ENCODE measurements around the gene NRG2.

NRG2 gene

DNA sequence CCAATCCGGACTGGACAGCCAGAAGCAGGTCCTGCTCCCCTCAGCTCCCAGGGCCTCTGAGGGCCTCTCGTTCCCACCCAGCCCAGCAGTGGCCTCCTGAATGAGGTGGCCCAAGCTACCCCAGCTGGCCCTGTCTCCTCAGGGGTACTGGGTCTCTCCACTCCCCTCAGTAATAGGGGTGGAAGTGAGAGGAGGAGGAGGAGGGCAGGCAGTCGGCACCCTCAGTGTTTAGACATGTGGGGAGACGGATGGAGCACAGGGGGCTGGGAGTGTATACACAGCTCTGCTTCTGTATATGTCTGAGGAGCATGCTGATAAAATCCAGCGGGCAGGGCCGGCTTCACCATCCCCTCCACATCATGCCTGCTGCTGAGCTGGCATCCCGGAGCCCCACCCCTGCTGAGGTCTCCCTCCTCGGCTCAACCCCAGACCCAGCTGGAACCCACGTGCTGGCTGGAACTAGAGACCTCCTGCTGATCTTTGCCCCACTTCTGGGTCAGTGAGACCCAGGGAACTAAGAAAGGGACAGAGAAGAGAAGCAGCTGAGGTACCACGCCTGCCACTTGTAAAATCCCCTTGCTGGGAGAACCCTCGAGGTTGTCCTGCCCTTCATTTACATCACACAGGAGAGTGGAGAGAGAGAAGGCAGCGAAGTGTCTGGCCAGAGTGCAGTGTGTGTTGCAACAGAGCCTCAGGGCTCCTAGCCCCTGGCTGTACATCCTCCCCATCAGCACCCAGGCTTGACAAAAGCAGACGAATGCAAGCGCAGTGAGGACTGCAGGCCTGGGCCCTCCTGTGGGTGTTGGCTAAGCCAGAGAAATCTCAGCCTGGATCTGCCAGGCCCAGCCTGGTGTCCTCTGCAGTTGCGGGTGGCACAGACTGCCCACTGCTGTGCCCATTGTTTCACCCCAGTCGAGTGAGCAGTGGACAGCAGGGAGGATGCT is 170.0 kb downstream of the NRG2 start:
- no peak for DNase-seq
- Histone ChIP-seq H3K36me3 (peaks cover 0 to 17% (median 4%) of the 10 kb centered on the region in 3 donors), H3K27ac (no peak overlapping the region), H3K9me3 (peaks cover 0 to 5% (median 0%) of the 10 kb centered on the region in 3 donors), H3K4me1 (peaks cover 0 to 14% (median 3%) of the 10 kb centered on the region in 4 donors), H3K4me3 (no peak overlapping the region), H3K27me3 (no peaks in the 10 kb centered on the region)
- intact Hi-C loops (cut with DNase I; ENCODE audit: low total_unique reads) = no loop called here
- TF ChIP-seq, protein P1, sequence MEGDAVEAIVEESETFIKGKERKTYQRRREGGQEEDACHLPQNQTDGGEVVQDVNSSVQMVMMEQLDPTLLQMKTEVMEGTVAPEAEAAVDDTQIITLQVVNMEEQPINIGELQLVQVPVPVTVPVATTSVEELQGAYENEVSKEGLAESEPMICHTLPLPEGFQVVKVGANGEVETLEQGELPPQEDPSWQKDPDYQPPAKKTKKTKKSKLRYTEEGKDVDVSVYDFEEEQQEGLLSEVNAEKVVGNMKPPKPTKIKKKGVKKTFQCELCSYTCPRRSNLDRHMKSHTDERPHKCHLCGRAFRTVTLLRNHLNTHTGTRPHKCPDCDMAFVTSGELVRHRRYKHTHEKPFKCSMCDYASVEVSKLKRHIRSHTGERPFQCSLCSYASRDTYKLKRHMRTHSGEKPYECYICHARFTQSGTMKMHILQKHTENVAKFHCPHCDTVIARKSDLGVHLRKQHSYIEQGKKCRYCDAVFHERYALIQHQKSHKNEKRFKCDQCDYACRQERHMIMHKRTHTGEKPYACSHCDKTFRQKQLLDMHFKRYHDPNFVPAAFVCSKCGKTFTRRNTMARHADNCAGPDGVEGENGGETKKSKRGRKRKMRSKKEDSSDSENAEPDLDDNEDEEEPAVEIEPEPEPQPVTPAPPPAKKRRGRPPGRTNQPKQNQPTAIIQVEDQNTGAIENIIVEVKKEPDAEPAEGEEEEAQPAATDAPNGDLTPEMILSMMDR (IDR thresholded peaks at IDR 0.05) = no peak

DNA sequence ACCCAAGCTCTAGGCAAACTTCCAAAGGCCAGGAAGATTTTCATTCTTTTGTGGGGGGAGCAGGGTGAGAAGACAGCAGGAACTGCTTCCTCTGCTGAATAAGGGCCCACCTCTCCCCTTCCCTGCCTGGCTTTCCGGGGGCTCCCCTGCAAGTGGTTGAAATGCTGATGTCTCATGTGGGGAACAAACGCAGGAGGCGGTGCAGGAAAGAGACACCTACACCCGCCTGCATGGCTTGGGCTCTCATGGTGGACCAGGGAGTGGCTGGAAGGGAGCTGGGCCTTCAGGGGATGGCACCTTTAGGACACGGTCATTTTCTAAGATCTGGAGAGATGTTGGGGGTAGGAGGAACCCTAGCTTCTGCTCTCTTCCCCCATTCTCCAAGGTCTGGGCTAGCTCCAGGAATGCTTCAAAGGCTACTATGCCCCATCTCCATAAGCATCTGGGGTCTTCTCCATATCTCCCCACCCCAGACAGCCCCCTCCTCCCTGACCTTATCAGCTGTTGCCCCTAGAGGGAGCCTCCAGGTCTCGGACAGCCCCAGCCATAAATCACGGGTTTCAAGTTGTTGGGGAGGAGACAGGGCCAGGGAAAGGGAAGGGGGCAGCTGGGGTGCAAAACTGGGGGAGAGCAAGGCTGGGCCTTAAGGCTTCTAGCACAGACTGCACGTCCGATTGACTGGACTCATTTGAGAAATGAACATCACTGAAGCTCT is 170.9 kb downstream of the NRG2 start:
- intact Hi-C loops (cut with DNase I; ENCODE audit: low total_unique reads) = no loop called here
- Histone ChIP-seq H3K4me1 (peaks cover 0 to 14% (median 3%) of the 10 kb centered on the region in 4 donors), H3K4me3 (no peak overlapping the region), H3K27me3 (no peaks in the 10 kb centered on the region), H3K36me3 (peaks cover 0 to 9% (median 4%) of the 10 kb centered on the region in 3 donors), H3K9me3 (peaks cover 0 to 5% (median 0%) of the 10 kb centered on the region in 3 donors), H3K27ac (no peak overlapping the region)
- TF ChIP-seq, protein P1 (IDR thresholded peaks at IDR 0.05) = no peak
- no peak for DNase-seq

DNA sequence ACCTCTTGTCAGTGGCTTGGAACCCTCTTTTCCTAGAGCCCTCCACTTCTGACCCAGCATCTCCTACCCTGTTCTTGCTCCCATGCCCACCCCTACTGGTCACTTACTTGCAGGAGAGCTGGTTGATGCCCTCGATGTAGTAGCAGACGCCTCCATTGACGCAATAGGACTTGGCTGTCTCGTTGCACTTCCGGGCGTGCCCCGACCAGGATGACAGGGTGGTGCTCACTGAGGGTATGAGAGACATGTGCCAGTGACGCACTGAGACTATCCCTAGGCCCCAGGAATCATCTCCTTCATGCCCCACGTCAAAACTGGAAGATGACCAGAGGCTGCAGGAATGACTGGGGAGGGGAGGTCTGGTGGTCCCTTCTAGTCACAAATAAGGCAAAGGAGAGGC is 171.5 kb downstream of the NRG2 start:
- H3K4me3 ChIP-seq = no peak overlapping the region
- no peak for DNase-seq
- peaks cover 0 to 5% (median 0%) of the 10 kb centered on the region in 3 donors for H3K9me3 ChIP-seq
- TF ChIP-seq, protein P1 (IDR thresholded peaks at IDR 0.05) = no peak
- peaks cover 0 to 3% (median 2%) of the 10 kb centered on the region in 3 donors for H3K36me3 ChIP-seq
- H3K27ac ChIP-seq = no peak overlapping the region
- no peaks in the 10 kb centered on the region for H3K27me3 ChIP-seq
- intact Hi-C loops (cut with DNase I; ENCODE audit: low total_unique reads) = no loop called here
- peaks cover 0 to 14% (median 3%) of the 10 kb centered on the region in 4 donors for H3K4me1 ChIP-seq

DNA sequence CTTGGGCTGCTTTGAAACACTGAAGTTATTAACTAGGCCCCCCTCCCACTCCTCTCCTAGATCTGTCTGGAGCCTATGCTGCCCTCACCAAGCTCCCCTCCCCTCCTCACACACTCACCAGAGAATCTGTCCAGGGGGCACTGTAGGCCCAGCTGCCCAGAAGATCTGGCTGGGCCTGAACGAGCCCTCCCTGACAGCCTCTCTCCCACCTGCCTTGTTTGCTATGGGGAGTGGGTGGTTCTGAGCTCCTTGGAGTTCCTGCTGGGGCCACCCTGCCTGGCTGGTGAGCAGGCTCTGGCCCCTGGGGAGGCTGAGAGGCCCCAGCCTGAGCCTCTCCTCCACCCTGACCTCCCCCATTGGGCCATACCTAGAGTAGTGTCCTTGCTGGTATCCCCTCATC is 172.4 kb downstream of the NRG2 start:
- intact Hi-C loops (cut with DNase I; ENCODE audit: low total_unique reads) = no loop called here

DNA sequence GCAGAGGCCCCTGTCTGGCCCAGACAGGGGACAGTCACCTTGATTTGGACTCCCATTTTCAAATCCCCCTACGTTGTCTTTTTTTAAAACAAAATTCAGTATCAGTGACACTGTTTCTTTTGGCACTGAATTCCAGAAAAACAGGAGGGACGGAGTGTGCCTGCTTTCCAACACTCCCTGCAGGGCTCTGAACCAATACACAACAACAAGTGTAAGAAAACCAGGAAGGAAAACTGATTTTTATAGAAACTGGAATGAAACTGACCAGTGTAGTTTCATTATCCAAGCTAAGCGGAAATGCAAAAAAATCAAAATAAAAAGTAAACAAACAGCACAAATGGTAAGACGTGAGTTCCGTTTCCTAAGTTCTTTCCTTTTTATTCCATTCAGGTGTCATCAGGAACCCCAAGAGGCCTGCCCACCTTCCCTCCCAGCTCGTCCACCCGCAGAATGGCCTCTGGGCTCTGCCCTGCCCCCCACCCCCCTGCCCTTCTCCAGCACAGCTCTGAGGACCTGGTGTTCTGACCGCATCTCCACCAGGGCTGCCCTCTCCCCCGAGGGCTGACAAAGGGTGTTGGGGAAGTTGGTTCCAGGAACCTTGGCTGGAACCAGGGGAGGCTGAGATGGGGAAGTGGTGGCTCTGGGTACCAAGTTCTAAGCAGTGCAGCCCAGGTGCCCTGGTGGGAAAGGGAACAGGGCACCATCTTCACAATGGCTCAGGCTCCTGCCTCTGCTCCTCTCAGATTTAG is 173.9 kb downstream of the NRG2 start:
- no peaks in the 10 kb centered on the region for H3K36me3 ChIP-seq
- intact Hi-C loops (cut with DNase I; ENCODE audit: low total_unique reads) = no loop called here
- H3K4me1 ChIP-seq = peaks cover 0 to 17% (median 3%) of the 10 kb centered on the region in 4 donors
- no peaks in the 10 kb centered on the region for H3K27me3 ChIP-seq
- no peak overlapping the region for H3K4me3 ChIP-seq
- no peak for DNase-seq
- TF ChIP-seq, protein P1 (IDR thresholded peaks at IDR 0.05) = no peak
- H3K9me3 ChIP-seq = no peaks in the 10 kb centered on the region
- H3K27ac ChIP-seq = no peak overlapping the region

More for the DNA sequence above, 172.4 kb downstream of the NRG2 start:
- Histone ChIP-seq H3K4me1 (peaks cover 0 to 14% (median 3%) of the 10 kb centered on the region in 4 donors), H3K9me3 (no peaks in the 10 kb centered on the region), H3K4me3 (no peak overlapping the region), H3K27me3 (no peaks in the 10 kb centered on the region), H3K36me3 (no peaks in the 10 kb centered on the region), H3K27ac (no peak overlapping the region)
- TF ChIP-seq, protein P1 (IDR thresholded peaks at IDR 0.05) = no peak
- no peak for DNase-seq

Data from tibial artery (tissue), 4 donors.